Immature natural killer cell (primary cell): ENCODE results near the gene CCDC7. TPM values are rescaled to one million over a fixed set of nuclear protein-coding genes. Genes with fewer than 3 reads are reported as not detected.
A peak's percentile ranks its signal among the peaks of the same experiment; 100 is the strongest.
"Not testable (repeated sequence)": the region's sequence is repeated elsewhere in the genome, so short reads cannot be mapped to it uniquely, and the experiment has no call there.

Source experiments
- DNase-seq, 3 donors: peaks; one replicate each; pipeline ENCODE4 v3.0.0; 2022; ENCODE audit warnings: mixed read lengths in 1 of 3
- H3K27ac Mint-ChIP-seq, 6 donors: one replicate each; pipeline ENCODE4 v1.8.0; 2020; ENCODE audit warnings: mixed read lengths in 6 of 6, mild to moderate bottlenecking in 5 of 6, inconsistent platforms in 4 of 6, moderate library complexity in 3 of 6
- H3K27me3 Mint-ChIP-seq, 3 donors: one replicate each; pipeline ENCODE4 v1.8.0; 2020 to 2021; ENCODE audit warnings: low read depth in 3 of 3, mild to moderate bottlenecking in 3 of 3, mixed read lengths in 3 of 3, moderate library complexity in 3 of 3, inconsistent platforms in 1 of 3
- H3K36me3 Mint-ChIP-seq, 3 donors: one replicate each; pipeline ENCODE4 v1.8.0; 2020; ENCODE audit warnings: mixed read lengths in 3 of 3, inconsistent platforms in 2 of 3, mild to moderate bottlenecking in 2 of 3
- H3K4me1 Mint-ChIP-seq, 2 donors: one replicate each; pipeline ENCODE4 v1.8.0; 2020; ENCODE audit warnings: inconsistent platforms in 2 of 2, mild to moderate bottlenecking in 2 of 2, mixed read lengths in 2 of 2, moderate library complexity in 1 of 2
- H3K4me3 Mint-ChIP-seq, 5 donors: one replicate each; pipeline ENCODE4 v1.8.0; 2020; ENCODE audit warnings: mild to moderate bottlenecking in 5 of 5, mixed read lengths in 5 of 5, inconsistent platforms in 3 of 5, moderate library complexity in 3 of 5
- H3K9me3 Mint-ChIP-seq, 6 donors: one replicate each; pipeline ENCODE4 v1.8.0; 2020; ENCODE audit warnings: mild to moderate bottlenecking in 6 of 6, mixed read lengths in 6 of 6, inconsistent platforms in 4 of 6, moderate library complexity in 3 of 6
- polyA plus RNA-seq, 3 donors: library from polyadenylated mRNA; unstranded; fragments of 300-500 nt; fragmentation: Illumina TruSeq; gene quantifications; one replicate each; pipeline ENCODE4 v1.2.3, GENCODE V29; 2021

The CCDC7 gene
- polyA plus RNA-seq, 3 donors from 2014 or later: 2.1 to 17.3 (median 8.9) TPM

DNA sequence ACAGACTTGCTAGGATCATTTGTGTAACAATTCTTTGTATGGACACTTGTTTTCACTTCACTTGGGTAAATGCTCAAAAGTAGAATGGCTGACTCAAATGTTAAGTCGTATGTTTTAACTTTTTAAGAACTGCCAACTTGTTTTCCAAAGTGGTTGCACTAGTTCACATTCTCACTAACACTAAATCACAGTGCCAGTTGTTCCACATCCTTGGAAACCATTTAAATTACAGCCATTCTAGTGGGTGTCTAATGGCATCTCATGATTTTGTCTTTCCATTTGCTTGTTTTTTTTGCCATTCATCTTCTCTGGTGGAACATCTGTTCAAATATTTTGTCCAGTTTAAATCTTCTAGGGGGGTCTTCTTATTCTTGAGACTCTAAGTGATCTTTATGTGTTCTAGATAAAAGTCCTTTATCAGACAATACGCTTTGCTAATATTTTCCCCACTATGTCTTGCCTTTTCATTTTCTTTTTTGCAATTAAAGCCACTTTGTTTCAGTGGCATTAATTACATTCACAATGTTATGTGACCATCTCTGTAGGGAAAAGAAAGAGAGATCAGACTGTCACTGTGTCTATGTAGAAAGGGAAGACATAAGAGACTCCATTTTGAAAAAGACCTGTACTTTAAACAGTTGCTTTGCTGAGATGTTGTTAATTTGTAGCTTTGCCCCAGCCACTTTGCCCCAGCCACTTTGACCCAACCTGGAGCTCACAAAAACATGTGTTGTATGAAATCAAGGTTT is 448.1 kb downstream of the CCDC7 start:
- DNase-seq: no peak
- Mint-ChIP-seq H3K36me3 (peaks cover 19 to 31% (median 29%) of the 10 kb centered on the region in 3 donors), H3K9me3 (no peaks in the 10 kb centered on the region), H3K4me1 (peaks cover 4 to 9% of the 10 kb centered on the region in 2 donors), H3K4me3 (no peak overlapping the region), H3K27ac (peak overlapping the region in 1 of 6 donors; percentile 54), H3K27me3 (no peaks in the 10 kb centered on the region)

DNA sequence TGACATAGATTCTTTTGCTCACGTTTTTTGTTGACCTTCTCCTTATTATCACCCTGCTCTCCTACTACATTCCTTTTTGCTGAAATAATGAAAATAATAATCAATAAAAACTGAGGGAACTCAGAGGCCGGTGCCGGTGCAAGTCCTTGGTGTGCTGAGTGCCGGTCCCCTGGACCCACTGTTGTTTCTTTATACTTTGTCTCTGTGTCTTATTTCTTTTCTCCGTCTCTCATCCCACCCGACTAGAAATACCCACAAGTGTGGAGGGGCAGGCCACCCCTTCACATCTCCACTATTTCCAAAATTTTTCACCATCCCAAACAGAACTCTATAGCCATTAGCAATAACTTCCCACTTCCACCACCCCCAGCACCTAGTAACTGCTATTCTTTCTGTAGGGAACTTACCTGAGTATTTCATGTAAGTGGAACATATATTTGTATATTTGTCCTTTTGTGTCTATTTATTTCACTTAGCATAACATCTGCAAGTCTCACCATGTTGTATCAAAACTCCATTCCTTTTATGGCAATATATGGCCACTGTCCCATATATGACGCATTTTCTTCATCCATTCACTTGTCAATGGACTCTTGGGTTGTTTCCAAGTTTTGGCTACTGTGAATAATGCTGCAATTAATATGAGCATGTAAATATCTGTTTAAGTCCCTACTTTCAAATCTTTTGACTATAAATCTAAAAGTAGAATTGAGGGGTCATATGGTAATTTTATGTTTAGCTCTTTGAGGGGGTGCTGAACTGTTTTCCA is 449.4 kb downstream of the CCDC7 start:
- H3K4me3 Mint-ChIP-seq, H3K9me3 Mint-ChIP-seq, H3K27me3 Mint-ChIP-seq, H3K4me1 Mint-ChIP-seq, DNase-seq: not testable (repeated sequence)
- H3K36me3 Mint-ChIP-seq: peaks cover 20 to 32% (median 29%) of the 10 kb centered on the region in 3 donors
- H3K27ac Mint-ChIP-seq: peak overlapping the region in 1 of 6 donors; percentile 61

DNA sequence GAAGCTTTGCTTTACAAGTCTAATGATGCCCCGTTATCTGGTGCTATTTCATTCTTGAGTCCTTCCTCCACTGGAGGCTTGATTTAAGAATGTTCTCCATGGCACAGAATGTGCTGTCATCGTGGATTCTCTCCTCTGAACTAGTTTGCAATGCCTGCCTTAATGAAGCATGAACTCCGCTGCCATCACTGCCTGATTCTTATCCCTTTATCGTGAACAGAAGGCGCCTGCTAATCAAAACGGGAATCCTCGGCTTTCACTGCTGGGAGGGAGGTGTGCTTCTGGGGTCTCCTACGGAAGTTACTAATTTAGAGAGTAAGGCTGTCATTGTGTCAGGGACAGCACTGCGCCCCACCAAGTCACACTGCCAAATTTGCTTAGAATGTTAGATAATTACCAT is 455.9 kb downstream of the CCDC7 start:
- no peak for DNase-seq
- H3K36me3 Mint-ChIP-seq: peaks cover 14 to 42% (median 34%) of the 10 kb centered on the region in 3 donors
- peak overlapping the region in 1 of 6 donors; percentile 35 for H3K27ac Mint-ChIP-seq
- no peaks in the 10 kb centered on the region for H3K27me3 Mint-ChIP-seq
- no peak overlapping the region for H3K4me3 Mint-ChIP-seq
- no peaks in the 10 kb centered on the region for H3K9me3 Mint-ChIP-seq
- no peaks in the 10 kb centered on the region for H3K4me1 Mint-ChIP-seq

DNA sequence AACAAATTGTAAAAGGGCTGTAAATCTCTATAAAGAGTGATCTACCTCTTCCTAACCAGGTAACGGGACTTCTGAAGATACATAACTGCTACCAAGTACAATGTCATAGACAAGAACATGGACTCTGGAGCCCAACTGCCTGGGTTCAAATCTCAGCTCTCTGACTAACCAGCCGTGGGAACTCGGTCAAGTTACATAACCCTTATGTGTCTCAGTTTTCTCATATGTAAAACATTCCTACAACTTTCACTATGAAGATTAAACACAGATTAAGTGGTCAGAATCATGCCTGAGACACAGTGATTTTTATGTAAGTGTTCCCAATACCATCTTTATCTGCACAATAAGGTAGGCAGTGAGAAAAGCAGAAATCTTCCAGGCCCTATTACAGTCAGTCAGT is 459.5 kb downstream of the CCDC7 start:
- H3K4me1 Mint-ChIP-seq: no peaks in the 10 kb centered on the region

DNA sequence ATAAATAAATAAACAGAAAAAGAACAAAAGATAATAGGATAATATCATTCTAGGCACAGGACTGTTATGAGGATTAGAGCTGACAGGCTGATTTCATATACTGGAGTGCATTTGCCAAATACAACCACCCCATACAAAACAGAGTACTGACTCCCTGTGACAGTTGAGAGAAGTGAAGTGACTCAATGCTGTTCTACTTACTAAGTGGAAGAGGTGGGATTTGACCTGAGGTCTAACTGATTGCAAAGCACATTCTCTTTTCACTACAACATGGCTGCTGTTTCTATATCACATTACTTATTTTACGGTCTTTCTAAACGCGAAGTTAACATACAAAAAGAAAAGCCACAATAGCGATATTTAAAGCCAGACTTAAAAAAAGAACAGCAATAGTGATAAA is 460.7 kb downstream of the CCDC7 start:
- Mint-ChIP-seq H3K9me3 (no peaks in the 10 kb centered on the region), H3K27ac (peak overlapping the region in 2 of 6 donors; percentile 55 to 60), H3K4me3 (peak overlapping the region in 1 of 5 donors; percentile 32), H3K36me3 (peaks cover 10 to 55% (median 31%) of the 10 kb centered on the region in 3 donors), H3K27me3 (peaks cover 0 to 1% (median 0%) of the 10 kb centered on the region in 3 donors), H3K4me1 (no peaks in the 10 kb centered on the region)
- DNase-seq: no peak

More for the DNA sequence above, 459.5 kb downstream of the CCDC7 start:
- H3K4me3 Mint-ChIP-seq: no peak overlapping the region
- DNase-seq: no peak
- peak overlapping the region in 3 of 6 donors; percentile 9 to 66 (median 43) for H3K27ac Mint-ChIP-seq
- peaks cover 0 to 1% (median 0%) of the 10 kb centered on the region in 3 donors for H3K27me3 Mint-ChIP-seq
- peaks cover 6 to 51% (median 26%) of the 10 kb centered on the region in 3 donors for H3K36me3 Mint-ChIP-seq
- no peaks in the 10 kb centered on the region for H3K9me3 Mint-ChIP-seq

DNA sequence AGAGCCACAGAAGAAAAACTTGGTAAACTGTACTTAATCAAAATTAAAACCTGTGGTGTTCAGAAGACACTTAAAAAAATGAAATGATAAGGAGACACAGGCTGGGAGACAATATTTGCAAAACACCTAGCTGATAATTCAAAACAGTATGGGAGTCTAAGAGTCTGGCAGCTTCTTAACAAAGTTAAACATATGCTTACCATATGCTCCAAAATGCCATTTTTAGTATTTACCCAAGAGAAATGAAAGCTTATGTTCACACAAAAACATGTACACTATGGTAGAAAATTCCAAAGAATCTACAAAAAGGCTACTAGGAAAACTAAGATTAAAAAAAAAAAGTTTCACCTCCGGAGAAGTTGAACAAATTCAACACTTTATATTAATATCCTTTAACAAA is 463.5 kb downstream of the CCDC7 start:
- no peaks in the 10 kb centered on the region for H3K9me3 Mint-ChIP-seq
- no peak overlapping the region for H3K4me3 Mint-ChIP-seq
- H3K36me3 Mint-ChIP-seq: peaks cover 25 to 57% (median 31%) of the 10 kb centered on the region in 3 donors
- peaks cover 1 to 13% of the 10 kb centered on the region in 2 donors for H3K4me1 Mint-ChIP-seq
- peaks cover 0 to 1% (median 0%) of the 10 kb centered on the region in 3 donors for H3K27me3 Mint-ChIP-seq
- DNase-seq: no peak
- peak overlapping the region in 1 of 6 donors; percentile 34 for H3K27ac Mint-ChIP-seq

DNA sequence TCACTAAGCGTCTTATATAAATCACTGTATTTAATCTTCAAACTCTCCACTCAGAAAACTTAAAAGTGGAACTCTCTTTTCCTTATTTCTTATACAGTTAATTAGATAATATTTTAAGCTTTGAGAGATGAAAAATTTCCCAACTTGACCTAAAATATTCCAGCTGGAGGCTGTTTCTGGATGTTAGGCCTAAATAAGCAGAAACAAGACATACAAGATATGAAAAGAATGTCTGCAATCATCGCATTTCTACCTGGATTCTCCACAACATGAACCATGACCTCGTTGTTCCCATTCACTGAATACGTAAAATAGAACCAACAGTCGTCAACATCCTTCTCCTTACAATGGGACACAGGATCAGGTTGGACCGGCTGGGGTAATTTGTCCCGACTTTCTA is 464.0 kb downstream of the CCDC7 start:
- Mint-ChIP-seq H3K27ac (peak overlapping the region in 2 of 6 donors; percentile 20 to 34), H3K4me1 (peaks cover 4 to 18% of the 10 kb centered on the region in 2 donors), H3K36me3 (peaks cover 29 to 62% (median 36%) of the 10 kb centered on the region in 3 donors)
- H3K4me3 Mint-ChIP-seq, H3K9me3 Mint-ChIP-seq, H3K27me3 Mint-ChIP-seq, DNase-seq: not testable (repeated sequence)

DNA sequence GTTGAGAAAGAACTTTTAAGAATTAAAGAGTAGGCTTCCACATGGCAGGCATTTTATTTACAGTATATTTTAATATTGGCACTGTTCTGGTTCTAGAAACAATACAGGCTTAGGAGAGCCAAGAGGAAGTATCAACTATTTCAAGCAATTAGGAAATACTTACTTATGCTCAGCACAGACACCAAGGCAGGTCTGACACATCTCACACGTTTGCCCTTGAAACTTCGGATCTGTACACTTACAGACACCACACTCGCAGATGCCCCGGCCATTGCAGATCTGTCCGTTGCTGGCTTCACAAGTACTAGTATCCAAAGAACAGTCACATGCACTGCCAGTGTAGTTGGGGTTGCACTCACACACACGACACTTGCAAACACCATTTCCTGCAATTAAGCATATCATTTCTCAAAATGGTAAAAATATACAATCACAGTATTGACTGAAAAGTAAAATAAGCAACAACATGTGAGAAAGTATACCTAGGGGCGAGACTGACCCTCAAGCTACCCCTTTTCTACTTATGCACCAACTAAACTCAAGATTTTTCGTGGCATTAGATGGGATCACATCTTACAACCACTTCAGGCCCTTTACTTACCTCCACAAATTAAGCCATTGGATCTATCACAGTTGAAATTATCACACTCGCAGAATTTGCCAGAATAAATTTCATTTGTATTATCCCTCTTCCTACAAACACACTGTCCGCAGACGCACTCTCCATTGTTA is 465.5 kb downstream of the CCDC7 start:
- Mint-ChIP-seq H3K36me3 (peaks cover 36 to 70% (median 42%) of the 10 kb centered on the region in 3 donors), H3K9me3 (no peaks in the 10 kb centered on the region), H3K4me1 (peaks cover 4 to 26% of the 10 kb centered on the region in 2 donors), H3K27me3 (peaks cover 0 to 3% (median 0%) of the 10 kb centered on the region in 3 donors), H3K27ac (peak overlapping the region in 2 of 6 donors; percentile 9 to 18), H3K4me3 (no peak overlapping the region)
- no peak for DNase-seq

DNA sequence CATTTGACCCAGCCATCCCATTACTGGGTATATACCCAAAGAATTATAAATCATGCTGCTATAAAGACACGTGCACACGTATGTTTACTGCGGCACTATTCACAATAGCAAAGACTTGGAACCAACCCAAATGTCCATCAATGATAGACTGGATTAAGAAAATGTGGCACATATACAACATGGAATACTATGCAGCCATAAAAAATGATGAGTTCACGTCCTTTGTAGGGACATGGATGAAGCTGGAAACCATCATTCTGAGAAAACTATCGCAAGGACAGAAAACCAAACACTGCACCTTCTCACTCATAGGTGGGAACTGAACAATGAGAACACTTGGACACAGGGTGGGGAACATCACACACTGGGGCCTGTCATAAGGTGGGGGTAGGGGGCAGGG is 471.9 kb downstream of the CCDC7 start:
- not testable (repeated sequence) for H3K4me3 Mint-ChIP-seq, H3K27me3 Mint-ChIP-seq, H3K27ac Mint-ChIP-seq, H3K9me3 Mint-ChIP-seq, DNase-seq
- Mint-ChIP-seq H3K4me1 (peaks cover 12 to 54% of the 10 kb centered on the region in 2 donors), H3K36me3 (peaks cover 44 to 68% (median 58%) of the 10 kb centered on the region in 3 donors)

DNA sequence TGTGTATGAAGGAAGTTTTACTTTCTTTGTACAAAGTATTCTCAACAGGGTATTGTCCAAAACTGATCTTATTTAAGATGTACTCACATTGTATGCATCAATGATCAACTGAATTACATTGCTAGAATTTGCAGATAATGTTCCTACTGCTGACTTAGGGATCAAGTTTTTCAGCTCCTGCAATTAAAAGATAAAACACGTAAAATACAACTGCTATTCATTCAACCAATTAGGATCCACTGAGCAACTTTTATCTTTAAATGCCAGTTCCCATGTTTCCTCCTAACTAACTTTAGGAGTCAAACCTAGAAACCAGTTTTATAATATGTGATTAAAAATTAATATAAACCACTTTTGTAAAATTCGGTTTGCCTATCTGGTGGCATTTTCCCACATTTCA is 476.2 kb downstream of the CCDC7 start:
- Mint-ChIP-seq H3K36me3 (peaks cover 44 to 74% (median 49%) of the 10 kb centered on the region in 3 donors), H3K27me3 (peaks cover 0 to 2% (median 0%) of the 10 kb centered on the region in 3 donors), H3K4me1 (peaks cover 17 to 47% of the 10 kb centered on the region in 2 donors), H3K27ac (peak overlapping the region in 1 of 6 donors; percentile 23), H3K4me3 (no peak overlapping the region), H3K9me3 (no peaks in the 10 kb centered on the region)
- no peak for DNase-seq

DNA sequence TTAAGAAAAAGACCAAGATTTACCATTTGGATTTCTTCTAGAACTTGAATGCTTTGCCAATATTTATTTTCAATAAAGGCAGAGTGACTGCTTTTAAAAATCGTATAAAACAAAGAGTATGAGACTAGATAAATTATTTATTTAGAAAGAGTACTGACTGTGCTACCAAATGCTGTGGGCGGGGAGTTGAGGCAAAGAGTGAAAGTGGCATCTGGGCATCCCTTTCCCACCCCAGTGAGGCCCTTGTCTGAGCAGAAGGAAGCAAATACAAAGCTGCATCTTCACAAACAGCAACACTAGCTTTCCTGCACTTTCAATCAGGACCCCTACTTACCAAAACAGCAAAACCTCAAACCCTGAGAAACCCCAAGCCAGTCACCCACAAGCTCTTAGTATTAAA is 477.2 kb downstream of the CCDC7 start:
- Mint-ChIP-seq H3K4me1 (peaks cover 19 to 49% of the 10 kb centered on the region in 2 donors), H3K4me3 (peak overlapping the region in 1 of 5 donors; percentile 44), H3K27ac (peak overlapping the region in 4 of 6 donors; percentile 34 to 79 (median 70)), H3K27me3 (peaks cover 0 to 2% (median 0%) of the 10 kb centered on the region in 3 donors), H3K36me3 (peaks cover 42 to 73% (median 48%) of the 10 kb centered on the region in 3 donors), H3K9me3 (no peaks in the 10 kb centered on the region)
- no peak for DNase-seq

DNA sequence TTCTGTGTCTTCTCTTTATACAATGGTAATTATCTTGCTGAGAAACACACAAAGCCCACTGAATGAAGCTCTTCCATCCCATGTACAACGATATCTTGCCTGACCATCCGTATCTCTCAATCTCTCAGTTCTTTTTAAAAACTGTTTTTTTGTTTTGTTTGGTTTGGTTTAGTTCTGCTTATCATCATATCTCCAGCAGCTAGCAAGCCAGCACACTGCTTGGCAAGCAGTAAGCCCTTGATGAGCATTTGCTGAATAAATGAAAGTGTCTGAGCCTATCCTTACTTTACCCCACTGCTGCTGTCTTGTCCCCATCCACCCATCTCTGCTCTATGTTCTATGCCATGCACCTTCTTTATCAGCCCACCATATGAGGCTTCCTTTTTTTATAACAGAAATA is 477.9 kb downstream of the CCDC7 start:
- Mint-ChIP-seq H3K27ac (peak overlapping the region in 2 of 6 donors; percentile 36 to 72), H3K36me3 (peaks cover 41 to 73% (median 44%) of the 10 kb centered on the region in 3 donors), H3K4me1 (peaks cover 21 to 49% of the 10 kb centered on the region in 2 donors), H3K4me3 (no peak overlapping the region), H3K27me3 (peaks cover 0 to 2% (median 2%) of the 10 kb centered on the region in 3 donors), H3K9me3 (no peaks in the 10 kb centered on the region)
- DNase-seq: no peak
